GM20000 (cell line): Measurements from ENCODE around the gene FRYL.

Experiments
- DNase-seq: peaks from one replicate; pipeline ENCODE4 v3.0.0; 2012; ENCODE audit warnings: low spot score
- TF ChIP-seq, protein P1 (sequence below): IDR thresholded peaks from 2 replicates; pipeline ENCODE4 v1.5.1; 2012; ENCODE audit warnings: mild to moderate bottlenecking, control low read depth; ENCODE audit errors: extremely low read depth, missing control alignments

FRYL gene

DNA sequence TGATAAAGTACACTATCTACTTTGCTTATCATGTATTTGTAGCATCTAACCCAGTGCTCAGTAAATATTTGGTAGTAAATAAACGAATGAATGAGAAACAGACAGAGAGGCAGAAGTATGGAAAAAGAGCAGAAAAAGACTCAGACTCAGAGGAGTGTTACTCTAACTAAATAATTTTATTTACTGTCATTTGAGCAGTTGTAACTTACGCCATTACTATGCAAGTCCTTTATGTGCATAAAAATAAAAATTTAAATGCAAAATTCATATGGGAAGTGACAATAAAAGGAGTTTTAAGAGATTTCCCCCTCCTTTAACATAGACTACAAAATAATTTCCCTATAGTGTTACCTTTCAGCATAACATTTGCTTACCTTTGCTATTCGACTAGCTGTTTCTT is 240.5 kb downstream of the FRYL start:
- no peak for DNase-seq
- TF ChIP-seq, protein P1, sequence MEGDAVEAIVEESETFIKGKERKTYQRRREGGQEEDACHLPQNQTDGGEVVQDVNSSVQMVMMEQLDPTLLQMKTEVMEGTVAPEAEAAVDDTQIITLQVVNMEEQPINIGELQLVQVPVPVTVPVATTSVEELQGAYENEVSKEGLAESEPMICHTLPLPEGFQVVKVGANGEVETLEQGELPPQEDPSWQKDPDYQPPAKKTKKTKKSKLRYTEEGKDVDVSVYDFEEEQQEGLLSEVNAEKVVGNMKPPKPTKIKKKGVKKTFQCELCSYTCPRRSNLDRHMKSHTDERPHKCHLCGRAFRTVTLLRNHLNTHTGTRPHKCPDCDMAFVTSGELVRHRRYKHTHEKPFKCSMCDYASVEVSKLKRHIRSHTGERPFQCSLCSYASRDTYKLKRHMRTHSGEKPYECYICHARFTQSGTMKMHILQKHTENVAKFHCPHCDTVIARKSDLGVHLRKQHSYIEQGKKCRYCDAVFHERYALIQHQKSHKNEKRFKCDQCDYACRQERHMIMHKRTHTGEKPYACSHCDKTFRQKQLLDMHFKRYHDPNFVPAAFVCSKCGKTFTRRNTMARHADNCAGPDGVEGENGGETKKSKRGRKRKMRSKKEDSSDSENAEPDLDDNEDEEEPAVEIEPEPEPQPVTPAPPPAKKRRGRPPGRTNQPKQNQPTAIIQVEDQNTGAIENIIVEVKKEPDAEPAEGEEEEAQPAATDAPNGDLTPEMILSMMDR = no peak

GRCh38 chr4:48538358-48538757 is 241.7 kb downstream of the FRYL start:
- DNase-seq = no peak
- TF ChIP-seq, protein P1 = no peak

DNA sequence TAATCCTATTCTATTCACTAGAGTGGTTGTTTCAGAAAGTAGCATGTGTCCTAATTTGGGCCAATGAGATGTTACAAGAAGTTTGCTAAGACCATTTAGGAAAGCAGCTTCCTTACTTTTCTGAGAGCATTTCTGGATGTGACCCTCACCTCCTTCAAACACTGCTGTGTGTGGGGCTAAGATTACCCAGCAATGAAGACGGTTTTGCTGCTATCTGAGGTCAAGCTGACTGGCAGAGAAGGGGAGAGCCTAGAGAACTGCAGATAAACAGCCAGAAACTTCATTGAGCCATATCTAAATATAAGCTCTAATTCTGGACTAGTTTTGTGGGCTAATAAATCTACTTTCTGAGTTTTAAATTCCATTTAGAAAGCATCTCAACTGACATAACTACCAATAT is 253.7 kb downstream of the FRYL start:
- DNase-seq = no peak
- TF ChIP-seq, protein P1 = no peak

DNA sequence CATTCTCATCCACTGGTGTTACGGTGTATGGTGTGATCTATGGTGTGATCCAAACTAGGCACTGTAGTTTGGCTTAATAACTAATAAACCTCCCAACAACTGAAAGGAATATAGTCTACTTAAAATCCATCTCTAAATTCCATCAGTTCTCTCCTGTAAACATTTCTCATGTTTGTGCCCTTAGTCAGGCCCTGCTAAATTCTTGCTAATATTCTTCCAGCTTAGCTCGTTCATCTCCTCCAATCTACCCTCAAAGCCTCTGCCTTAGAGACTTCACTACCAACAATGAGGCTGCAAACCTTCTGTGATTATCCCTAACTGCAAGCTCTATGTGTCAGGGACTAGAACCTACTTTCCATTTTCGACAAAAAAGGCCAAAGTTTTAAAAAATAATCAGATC is 261.9 kb downstream of the FRYL start:
- no peak for DNase-seq
- TF ChIP-seq, protein P1 = no peak

DNA sequence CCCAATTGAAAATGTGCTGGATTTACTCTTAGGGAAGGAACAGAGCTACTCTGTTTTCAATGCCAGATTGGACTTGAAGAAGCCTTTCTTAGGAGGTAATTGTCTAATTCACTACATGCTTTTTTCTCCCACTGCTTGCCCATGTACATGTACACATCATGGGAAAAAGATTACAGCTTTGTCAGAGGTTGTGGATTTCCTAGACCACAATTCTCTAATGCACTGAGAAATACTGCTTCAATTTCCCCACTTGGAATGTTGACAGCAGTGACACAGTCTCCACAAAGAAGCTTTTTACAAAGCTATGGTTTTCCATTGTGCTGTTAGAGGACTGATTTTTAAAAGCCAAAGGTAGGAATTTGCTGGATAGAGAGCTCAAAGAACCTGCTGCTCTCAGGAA is 270.5 kb downstream of the FRYL start:
- DNase-seq = no peak
- TF ChIP-seq, protein P1 = no peak

GRCh38 chr4:48506716-48507115 is 273.4 kb downstream of the FRYL start:
- no peak for DNase-seq
- TF ChIP-seq, protein P1 = no peak

DNA sequence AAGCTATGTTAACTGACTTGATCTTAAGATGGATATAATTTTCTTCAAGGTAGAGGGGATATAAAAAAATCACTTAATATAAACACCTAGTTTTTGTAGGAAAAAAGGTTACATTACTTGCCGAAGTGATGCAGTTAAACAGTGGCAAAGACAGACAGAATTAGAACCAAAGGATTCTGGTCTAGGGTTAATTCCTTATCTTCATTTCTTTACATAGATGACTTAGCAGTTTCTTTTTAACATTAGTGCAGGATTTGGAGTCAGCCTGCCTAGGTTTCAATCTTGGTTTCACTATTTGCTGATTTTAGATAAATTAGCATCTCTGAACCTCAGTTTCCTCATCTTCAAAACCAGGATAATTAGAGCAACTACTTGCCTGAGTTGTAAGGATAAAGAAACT is 275.7 kb downstream of the FRYL start:
- TF ChIP-seq, protein P1 = no peak
- no peak for DNase-seq
